HepG2 (cell line): ENCODE results near the gene ZNF548. TPM values are rescaled to one million over a fixed set of nuclear protein-coding genes. Genes with fewer than 3 reads are reported as not detected.

ENCODE experiments used
- ARID5B ChIP-seq: IDR thresholded peaks from 2 replicates; pipeline ENCODE4 v1.4.0; 2020; ENCODE audit warnings: mild to moderate bottlenecking, missing genetic modification reagents
- ATRX ChIP-seq: sonication (generic); formaldehyde crosslinking; IDR thresholded peaks from 2 replicates; pipeline ENCODE4 v1.4.0; 2020; ENCODE audit warnings: missing genetic modification reagents, borderline replicate concordance
- CEBPG ChIP-seq: IDR thresholded peaks from 2 replicates; pipeline ENCODE4 v1.6.1; 2016
- FOXC1 ChIP-seq: sonication (generic); formaldehyde crosslinking; IDR thresholded peaks from 2 replicates; pipeline ENCODE4 v1.8.0; 2022; ENCODE audit warnings: mild to moderate bottlenecking, missing genetic modification reagents, borderline replicate concordance
- KDM6A ChIP-seq: IDR thresholded peaks from 2 replicates; pipeline ENCODE4 v1.6.1; 2016; ENCODE audit warnings: low read depth
- NAIF1 ChIP-seq: sonication (generic); formaldehyde crosslinking; IDR thresholded peaks from 2 replicates; pipeline ENCODE4 v1.5.0; 2020; ENCODE audit warnings: mild to moderate bottlenecking, missing genetic modification reagents, borderline replicate concordance
- PRMT3 ChIP-seq: sonication (generic); formaldehyde crosslinking; IDR thresholded peaks from 2 replicates; pipeline ENCODE4 v1.8.1; 2022; ENCODE audit warnings: low read depth, mild to moderate bottlenecking, moderate library complexity, missing genetic modification reagents, borderline replicate concordance
- RAD51 ChIP-seq: fragments of 450-650 bp; IDR thresholded peaks from 2 replicates; pipeline ENCODE4 v1.6.1; 2016; ENCODE audit warnings: borderline replicate concordance
- SRSF1 ChIP-seq: fragments of 200-400 bp; formaldehyde crosslinking; optimal IDR thresholded peaks from 2 replicates; pipeline ENCODE3; 2017; ENCODE audit warnings: mild to moderate bottlenecking, low read depth, low read length, moderate library complexity
- ZBTB2 ChIP-seq: sonication (generic); formaldehyde crosslinking; IDR thresholded peaks from 2 replicates; pipeline ENCODE4 v1.8.0; 2022; ENCODE audit warnings: low read depth, missing genetic modification reagents
- polyA plus RNA-seq, 8 experiments: library from polyadenylated mRNA; depleted of rRNA in 3 of 8; stranded (reverse) in 7 of 8; unstranded in 1 of 8; fragments of >200 nt; fragmentation: Illumina TruSeq in 4 of 8; extraction: Trizol in 4 of 8; gene quantifications; 2 replicates each; pipeline versions ENCODE4 v1.2.1 to v1.2.3, GENCODE V29; 2011 to 2016; ENCODE audit warnings: low read depth in 4 of 8, missing spikeins in 1 of 8, mixed read lengths in 1 of 8; ENCODE audit not compliant: insufficient read depth in 1 of 8
- total RNA-seq, 5 experiments: library from RNA; depleted of rRNA; stranded (reverse); fragments of >200 nt; fragmentation: Illumina TruSeq; extraction: Trizol; gene quantifications; 2 replicates each; pipeline ENCODE4 v1.2.3, GENCODE V29; 2016; ENCODE audit warnings: low read depth in 1 of 5
- TF ChIP-seq, protein P1 (sequence below): sonication (generic); formaldehyde crosslinking; IDR thresholded peaks from 2 replicates; pipeline ENCODE4 v1.4.0; 2020; ENCODE audit warnings: missing genetic modification reagents
- TF ChIP-seq, protein P2 (sequence below): sonication (generic); formaldehyde crosslinking; IDR thresholded peaks from 2 replicates; pipeline ENCODE4 v1.4.0; 2020; ENCODE audit warnings: missing genetic modification reagents
- TF ChIP-seq, protein P3 (sequence below): IDR thresholded peaks from 2 replicates; pipeline ENCODE4 v1.6.1; 2016; ENCODE audit warnings: low read depth
- TF ChIP-seq, protein P4 (sequence below): IDR thresholded peaks from 2 replicates; pipeline ENCODE4 v1.6.1; 2016
- TF ChIP-seq, protein P5 (sequence below): sonication (generic); formaldehyde crosslinking; IDR thresholded peaks from 2 replicates; pipeline ENCODE4 v1.9.0; 2022; ENCODE audit warnings: missing genetic modification reagents, mild to moderate bottlenecking, borderline replicate concordance

The ZNF548 gene
- total and polyA plus RNA-seq, 2 of the 13 experiments (the other 11 are each of a cell fraction or from before 2014, with no cell fraction given), result 19.6 to 24.9 TPM

DNA sequence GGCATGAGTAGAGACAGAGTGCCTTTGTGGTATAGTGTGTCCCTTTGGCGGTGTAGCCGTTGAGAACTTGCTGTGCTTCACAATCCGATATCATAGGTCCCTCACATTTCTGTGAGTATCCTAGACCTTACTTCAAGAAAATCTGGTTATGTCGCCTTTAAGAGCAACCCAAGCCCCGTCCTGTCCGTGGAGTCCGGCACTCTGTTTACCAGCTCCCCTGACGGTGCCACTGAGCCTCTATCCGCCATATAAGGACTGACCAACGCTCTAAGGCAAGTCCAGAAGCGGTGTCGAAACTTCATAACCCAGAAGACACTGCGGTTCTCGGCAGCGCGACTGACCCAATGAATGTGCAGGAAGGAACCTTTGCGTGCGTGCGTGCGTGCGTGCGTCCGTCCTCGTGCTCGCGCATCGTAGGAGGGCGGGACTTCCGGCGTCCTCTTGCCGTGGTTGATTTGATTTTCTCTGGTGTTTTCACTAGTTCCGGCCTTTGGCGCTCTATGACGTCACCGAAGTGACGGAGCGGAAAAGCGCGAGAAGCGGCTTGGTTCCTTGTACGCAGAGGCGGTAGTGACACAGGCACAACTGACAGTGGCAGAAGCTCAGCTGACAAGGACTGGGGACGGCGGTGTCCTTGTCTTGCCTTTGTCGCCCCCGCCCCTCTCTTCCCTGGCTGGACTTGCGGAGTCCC lies 26.5 kb upstream of the ZNF548 start, which contains the start of the genes TRAPPC2B and ZNF547 (continued):
- no peak for TF ChIP-seq PRMT3 (CRISPR knock-in tag)
- no peak for TF ChIP-seq NAIF1
- TF ChIP-seq, protein P1, sequence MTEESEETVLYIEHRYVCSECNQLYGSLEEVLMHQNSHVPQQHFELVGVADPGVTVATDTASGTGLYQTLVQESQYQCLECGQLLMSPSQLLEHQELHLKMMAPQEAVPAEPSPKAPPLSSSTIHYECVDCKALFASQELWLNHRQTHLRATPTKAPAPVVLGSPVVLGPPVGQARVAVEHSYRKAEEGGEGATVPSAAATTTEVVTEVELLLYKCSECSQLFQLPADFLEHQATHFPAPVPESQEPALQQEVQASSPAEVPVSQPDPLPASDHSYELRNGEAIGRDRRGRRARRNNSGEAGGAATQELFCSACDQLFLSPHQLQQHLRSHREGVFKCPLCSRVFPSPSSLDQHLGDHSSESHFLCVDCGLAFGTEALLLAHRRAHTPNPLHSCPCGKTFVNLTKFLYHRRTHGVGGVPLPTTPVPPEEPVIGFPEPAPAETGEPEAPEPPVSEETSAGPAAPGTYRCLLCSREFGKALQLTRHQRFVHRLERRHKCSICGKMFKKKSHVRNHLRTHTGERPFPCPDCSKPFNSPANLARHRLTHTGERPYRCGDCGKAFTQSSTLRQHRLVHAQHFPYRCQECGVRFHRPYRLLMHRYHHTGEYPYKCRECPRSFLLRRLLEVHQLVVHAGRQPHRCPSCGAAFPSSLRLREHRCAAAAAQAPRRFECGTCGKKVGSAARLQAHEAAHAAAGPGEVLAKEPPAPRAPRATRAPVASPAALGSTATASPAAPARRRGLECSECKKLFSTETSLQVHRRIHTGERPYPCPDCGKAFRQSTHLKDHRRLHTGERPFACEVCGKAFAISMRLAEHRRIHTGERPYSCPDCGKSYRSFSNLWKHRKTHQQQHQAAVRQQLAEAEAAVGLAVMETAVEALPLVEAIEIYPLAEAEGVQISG (CRISPR knock-in tag), result peak; percentile 94
- TF ChIP-seq KDM6A (CRISPR knock-in tag), result no peak
- peak; percentile 47 for TF ChIP-seq SRSF1
- no peak for TF ChIP-seq ATRX (CRISPR knock-in tag)
- TF ChIP-seq, protein P2, sequence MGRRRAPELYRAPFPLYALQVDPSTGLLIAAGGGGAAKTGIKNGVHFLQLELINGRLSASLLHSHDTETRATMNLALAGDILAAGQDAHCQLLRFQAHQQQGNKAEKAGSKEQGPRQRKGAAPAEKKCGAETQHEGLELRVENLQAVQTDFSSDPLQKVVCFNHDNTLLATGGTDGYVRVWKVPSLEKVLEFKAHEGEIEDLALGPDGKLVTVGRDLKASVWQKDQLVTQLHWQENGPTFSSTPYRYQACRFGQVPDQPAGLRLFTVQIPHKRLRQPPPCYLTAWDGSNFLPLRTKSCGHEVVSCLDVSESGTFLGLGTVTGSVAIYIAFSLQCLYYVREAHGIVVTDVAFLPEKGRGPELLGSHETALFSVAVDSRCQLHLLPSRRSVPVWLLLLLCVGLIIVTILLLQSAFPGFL, result no peak
- TF ChIP-seq, protein P3, sequence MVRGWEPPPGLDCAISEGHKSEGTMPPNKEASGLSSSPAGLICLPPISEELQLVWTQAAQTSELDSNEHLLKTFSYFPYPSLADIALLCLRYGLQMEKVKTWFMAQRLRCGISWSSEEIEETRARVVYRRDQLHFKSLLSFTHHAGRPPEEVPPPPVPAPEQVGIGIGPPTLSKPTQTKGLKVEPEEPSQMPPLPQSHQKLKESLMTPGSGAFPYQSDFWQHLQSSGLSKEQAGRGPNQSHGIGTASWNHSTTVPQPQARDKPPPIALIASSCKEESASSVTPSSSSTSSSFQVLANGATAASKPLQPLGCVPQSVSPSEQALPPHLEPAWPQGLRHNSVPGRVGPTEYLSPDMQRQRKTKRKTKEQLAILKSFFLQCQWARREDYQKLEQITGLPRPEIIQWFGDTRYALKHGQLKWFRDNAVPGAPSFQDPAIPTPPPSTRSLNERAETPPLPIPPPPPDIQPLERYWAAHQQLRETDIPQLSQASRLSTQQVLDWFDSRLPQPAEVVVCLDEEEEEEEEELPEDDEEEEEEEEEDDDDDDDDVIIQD (CRISPR knock-in tag), result peak; percentile 23; the same call in 1 of the 2 replicates
- TF ChIP-seq, protein P4, sequence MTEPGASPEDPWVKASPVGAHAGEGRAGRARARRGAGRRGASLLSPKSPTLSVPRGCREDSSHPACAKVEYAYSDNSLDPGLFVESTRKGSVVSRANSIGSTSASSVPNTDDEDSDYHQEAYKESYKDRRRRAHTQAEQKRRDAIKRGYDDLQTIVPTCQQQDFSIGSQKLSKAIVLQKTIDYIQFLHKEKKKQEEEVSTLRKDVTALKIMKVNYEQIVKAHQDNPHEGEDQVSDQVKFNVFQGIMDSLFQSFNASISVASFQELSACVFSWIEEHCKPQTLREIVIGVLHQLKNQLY, result 0 out of 2 replicates have a peak, but pooled peaks have one; percentile 13
- TF ChIP-seq CEBPG (CRISPR knock-in tag), result peak; percentile 79
- no peak for TF ChIP-seq RAD51
- peak; percentile 50; the same call in 1 of the 2 replicates for TF ChIP-seq ZBTB2
- no peak; the same call in 1 of the 2 replicates for TF ChIP-seq ARID5B
- TF ChIP-seq, protein P5, sequence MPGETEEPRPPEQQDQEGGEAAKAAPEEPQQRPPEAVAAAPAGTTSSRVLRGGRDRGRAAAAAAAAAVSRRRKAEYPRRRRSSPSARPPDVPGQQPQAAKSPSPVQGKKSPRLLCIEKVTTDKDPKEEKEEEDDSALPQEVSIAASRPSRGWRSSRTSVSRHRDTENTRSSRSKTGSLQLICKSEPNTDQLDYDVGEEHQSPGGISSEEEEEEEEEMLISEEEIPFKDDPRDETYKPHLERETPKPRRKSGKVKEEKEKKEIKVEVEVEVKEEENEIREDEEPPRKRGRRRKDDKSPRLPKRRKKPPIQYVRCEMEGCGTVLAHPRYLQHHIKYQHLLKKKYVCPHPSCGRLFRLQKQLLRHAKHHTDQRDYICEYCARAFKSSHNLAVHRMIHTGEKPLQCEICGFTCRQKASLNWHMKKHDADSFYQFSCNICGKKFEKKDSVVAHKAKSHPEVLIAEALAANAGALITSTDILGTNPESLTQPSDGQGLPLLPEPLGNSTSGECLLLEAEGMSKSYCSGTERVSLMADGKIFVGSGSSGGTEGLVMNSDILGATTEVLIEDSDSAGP (CRISPR knock-in tag), result peak; percentile 99
- peak; percentile 53; the same call in 1 of the 2 replicates for TF ChIP-seq FOXC1
